A549 treated with AZD9567 at 1 μM for 4 hours (cell line): ENCODE measurements around the gene ZNF829. TPM values are rescaled to one million over a fixed set of nuclear protein-coding genes. Genes with fewer than 3 reads are reported as not detected.

Experiments used
- total RNA-seq: library from RNA; stranded (reverse); fragments of 200-300 nt; extraction: Qiagen RNA extraction; gene quantifications from 5 replicates; pipeline ENCODE4 v1.2.3, GENCODE V29; 2022; ENCODE audit not compliant: insufficient read depth

The ZNF829 gene
- 0.33 to 0.42 TPM (median 0.37 TPM) in 4 of 5 replicates, not detected in the other for total RNA-seq

DNA sequence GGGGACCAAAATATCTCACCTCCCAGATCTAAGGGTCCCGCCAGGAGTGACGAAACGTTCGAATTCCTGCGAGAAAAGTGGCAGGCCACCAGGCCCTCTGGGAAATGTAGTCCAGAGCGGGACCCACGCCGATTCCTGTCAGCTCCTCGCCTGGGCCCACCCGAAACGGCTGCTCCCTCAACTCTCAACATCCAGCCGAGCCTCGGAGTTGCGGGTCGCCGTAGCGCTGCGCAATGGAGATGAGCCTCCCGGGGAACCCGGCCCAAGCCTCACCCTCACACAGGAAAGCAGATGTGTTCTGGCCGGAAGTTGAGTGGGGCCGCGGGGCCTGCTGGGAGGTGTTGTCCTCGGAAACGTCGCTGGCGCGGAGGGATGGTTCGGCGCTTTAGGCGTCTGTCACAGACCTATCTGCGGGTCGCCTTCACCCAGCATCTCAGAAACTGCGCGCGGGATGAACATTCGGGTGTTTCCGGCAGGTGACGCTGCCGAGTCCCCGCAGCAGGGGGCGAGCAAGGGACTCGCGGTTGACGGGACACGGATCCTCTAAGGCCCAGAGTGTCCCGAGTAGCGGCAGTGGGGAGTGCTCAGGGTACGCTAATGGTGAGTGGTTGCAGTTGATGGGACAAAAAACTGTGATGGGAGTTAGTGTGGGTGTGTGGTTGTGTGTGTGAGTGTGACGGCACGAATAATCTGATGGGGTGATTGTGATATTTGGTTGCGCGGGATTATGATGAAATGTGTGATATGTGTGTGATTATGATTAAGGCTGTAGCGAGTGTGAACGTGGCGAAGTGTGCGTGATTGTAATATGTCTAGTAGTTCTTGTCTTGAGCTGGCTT is at the start of gene ZNF829, which contains the start of gene ZNF568:
TSS of gene ZNF829 (minus strand) at position 300 of the 839 bp plus-strand sequence. CDS start 1,124 bp downstream, outside the sequence.
TSS of gene ZNF568 (plus strand) at position 341 of the 839 bp plus-strand sequence. CDS start 6,439 bp downstream, outside the sequence.

DNA sequence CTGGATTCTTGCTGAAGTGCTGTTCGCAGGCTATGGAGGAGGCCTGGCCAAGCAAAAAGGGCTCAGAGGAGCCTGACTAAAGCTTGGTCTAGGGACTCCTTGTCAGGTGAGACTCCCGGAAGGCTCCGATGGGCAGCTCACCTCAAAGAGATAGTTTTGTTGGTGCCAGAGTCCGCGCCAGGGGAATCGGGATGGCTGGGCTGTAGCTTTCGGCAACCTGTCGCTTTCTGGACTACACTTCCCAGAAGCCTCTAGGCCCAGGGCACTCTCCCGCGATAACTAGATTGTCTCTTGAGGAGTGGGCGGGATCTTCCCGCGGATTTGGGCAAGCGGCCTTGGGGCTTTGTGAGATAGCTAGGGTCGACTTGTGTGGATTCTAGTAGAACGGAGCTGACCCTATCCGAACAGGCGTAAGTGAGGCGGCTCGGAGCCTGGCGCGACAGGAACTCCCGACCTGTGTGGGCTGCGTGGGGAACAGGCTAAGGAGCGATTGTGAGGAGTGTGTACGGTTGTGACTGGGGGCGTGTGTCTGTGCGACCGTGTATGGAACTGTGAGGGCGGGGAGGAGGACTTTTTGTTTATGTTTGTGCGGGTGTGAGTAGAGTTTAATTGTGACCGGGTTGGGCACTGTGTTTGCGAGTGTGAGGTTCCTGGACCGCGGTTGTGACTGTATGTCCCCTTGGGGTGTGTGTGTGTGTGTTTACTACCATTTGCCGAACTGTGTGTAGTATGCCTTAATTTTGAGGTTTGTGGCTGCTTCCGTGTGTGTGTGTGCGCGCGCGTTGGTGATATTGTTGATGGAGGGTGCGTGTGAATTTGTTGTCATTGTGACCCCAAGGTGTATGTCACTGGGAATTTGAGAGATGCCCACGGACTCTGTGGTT is 65.3 kb downstream of the ZNF829 start, which contains the start of gene ZNF345:
TSS of gene ZNF345 (plus strand) at position 318 of the 884 bp plus-strand sequence. CDS start 25,955 bp downstream, outside the sequence.

Other genes with a start within 250 kb of the ZNF829 start
- 7.5 to 11.8 TPM (median 7.8 TPM) in 5 replicates for gene ZNF461, start 249.5 kb downstream of the ZNF829 start, total RNA-seq
- gene ZNF567, start 228.7 kb downstream of the ZNF829 start, total RNA-seq = 8.5 to 15.4 TPM (median 9.9 TPM) in 5 replicates
- 0.29 to 0.63 TPM (median 0.33 TPM) in 5 replicates for gene ZNF850, start 143.5 kb downstream of the ZNF829 start, total RNA-seq
- 0.06 to 0.44 TPM (median 0.17 TPM) in 4 of 5 replicates, not detected in the other for gene ZNF790, start 77.9 kb downstream of the ZNF829 start, total RNA-seq
- 0.06 to 1.0 TPM (median 0.15 TPM) in 5 replicates for gene ZNF345, start 65.4 kb downstream of the ZNF829 start, total RNA-seq
- gene ZNF568, start within 50 bp of the ZNF829 start, total RNA-seq = 0.86 to 5.1 TPM (median 1.1 TPM) in 5 replicates
- 4.2 to 6.4 TPM (median 4.6 TPM) in 5 replicates for gene ZNF420, start 162.1 kb upstream of the ZNF829 start, total RNA-seq